GM20000 (cell line): Measurements from ENCODE around the gene SYTL2.

Experiments
- DNase-seq: peaks from one replicate; pipeline ENCODE4 v3.0.0; 2012; ENCODE audit warnings: low spot score
- CTCF ChIP-seq: IDR thresholded peaks from 2 replicates; pipeline ENCODE4 v1.5.1; 2012; ENCODE audit warnings: mild to moderate bottlenecking, control low read depth; ENCODE audit errors: extremely low read depth, missing control alignments

The SYTL2 gene

GRCh38 chr11:85801527-85801926 is 9.4 kb downstream of the SYTL2 start:
- no peak for DNase-seq
- TF ChIP-seq CTCF = no peak

DNA sequence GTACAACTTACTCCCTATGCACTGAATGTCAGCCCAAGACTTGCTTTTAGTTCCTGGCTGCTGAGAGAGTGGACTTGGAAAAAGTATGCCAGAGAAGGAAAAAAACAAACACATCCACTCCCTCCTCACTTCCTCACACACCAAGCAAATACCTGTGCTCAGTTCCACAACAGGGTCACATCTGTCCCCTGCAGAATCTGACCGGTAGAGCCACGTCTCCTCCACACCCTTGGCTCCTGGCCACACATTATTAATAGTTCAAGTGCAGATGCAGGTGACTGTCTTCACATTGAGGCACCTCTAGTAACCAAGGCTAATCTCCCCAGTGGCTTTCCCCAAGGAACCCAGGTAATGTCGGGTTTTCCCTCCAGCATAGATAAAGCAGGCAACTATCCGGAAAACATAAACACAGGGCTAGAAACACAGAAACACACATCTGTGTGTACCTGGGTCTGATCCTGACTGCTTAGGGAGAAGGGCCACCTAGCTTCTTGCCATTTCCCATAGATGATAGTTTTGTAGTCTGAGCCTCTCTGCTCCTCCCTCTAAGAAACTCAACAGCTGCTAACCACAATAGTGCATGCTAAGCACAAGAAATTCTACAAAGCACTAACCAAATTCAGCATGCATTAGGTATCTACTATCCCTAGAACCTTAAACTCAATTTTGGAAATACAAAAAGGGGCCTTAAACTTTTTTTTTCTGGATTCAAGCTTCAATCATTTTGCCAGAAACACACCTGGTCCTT is 10.2 kb downstream of the SYTL2 start:
- no peak for TF ChIP-seq CTCF
- DNase-seq = no peak

GRCh38 chr11:85799142-85799541 is 11.8 kb downstream of the SYTL2 start:
- TF ChIP-seq CTCF = no peak

GRCh38 chr11:85798361-85798760 is 12.6 kb downstream of the SYTL2 start:
- no peak for TF ChIP-seq CTCF
- DNase-seq = no peak

More at GRCh38 chr11:85799142-85799541, 11.8 kb downstream of the SYTL2 start:
- no peak for DNase-seq

- TF ChIP-seq CTCF = no peak
- no peak for DNase-seq
Measured at GRCh38 chr11:85795712-85796487, 15.0 kb downstream of the SYTL2 start.

DNA sequence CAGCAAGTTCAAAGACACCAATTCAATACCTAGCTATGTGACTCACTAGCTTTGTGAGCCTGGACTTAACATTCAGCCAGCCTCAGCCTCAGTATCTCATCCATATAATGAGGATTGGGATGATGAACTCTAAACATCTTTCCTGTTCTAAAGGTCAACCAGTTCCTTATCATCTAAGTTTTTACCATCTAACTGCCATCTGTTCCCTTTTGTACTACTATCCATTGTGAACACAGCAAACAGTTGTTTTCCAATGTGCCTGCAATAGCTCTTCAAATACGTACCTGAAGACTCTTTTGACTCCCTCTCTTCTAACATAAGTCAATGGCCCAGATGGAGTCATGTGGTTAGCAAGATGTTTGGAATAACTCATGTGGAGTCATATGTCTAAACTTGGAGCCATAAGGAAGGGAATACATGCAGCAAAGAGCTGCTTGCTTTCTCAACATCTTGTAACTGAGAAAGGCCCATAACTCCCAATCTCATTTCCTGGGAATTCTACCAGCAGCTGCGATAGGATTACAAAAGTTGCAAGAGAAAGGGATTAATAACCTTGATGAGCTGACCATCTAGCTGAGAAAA is 19.4 kb downstream of the SYTL2 start:
- DNase-seq = no peak

More for the DNA sequence above, 19.4 kb downstream of the SYTL2 start:
- TF ChIP-seq CTCF = no peak
